ENCODE data around the gene ZNF554.
A peak's percentile ranks its signal among the peaks of the same experiment; 100 is the strongest.

The ZNF554 gene

DNA sequence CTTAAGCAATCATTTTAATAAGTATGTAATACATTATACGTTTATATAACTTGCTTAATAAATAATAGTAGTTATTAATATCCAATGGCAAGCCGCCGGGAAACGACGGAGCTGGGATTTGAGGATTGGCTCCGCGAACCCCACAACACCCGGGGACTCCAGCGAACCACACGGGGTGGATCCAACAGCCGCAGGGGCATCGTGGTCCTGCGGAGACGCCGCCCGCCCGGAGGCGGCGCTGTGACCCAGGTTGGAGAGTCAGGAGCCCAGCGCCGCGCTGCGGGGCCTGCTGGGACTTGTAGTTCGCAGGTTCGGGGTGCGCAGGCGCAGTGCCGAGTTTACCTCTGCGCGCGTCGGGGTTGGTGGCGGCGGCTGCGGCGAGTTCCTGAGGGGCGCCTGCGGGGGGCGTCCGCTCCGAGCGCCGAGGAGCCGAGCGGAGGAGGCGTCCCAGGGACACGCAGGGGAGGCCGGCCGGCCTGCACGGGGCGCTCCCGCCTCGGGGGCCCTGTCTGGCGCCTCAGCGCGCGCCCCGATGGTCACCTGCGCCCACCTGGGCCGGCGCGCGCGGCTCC, at the start of gene ZNF554:
Gene ZNF554 (plus strand): TSS at position 329 of the 572 bp plus-strand sequence. CDS start 204 bp downstream, at position 533.
- Histone ChIP-seq H3K27ac (peak within 1 kb of the TSS; percentile 60), H3K4me3 (ENCODE audit: low read depth, low read length) (peak within 1 kb of the TSS; percentile 74)
- TF ChIP-seq CTCF (IDR thresholded peaks at IDR 0.05; ENCODE audit: low read depth, low read length), result peak; percentile 97

DNA sequence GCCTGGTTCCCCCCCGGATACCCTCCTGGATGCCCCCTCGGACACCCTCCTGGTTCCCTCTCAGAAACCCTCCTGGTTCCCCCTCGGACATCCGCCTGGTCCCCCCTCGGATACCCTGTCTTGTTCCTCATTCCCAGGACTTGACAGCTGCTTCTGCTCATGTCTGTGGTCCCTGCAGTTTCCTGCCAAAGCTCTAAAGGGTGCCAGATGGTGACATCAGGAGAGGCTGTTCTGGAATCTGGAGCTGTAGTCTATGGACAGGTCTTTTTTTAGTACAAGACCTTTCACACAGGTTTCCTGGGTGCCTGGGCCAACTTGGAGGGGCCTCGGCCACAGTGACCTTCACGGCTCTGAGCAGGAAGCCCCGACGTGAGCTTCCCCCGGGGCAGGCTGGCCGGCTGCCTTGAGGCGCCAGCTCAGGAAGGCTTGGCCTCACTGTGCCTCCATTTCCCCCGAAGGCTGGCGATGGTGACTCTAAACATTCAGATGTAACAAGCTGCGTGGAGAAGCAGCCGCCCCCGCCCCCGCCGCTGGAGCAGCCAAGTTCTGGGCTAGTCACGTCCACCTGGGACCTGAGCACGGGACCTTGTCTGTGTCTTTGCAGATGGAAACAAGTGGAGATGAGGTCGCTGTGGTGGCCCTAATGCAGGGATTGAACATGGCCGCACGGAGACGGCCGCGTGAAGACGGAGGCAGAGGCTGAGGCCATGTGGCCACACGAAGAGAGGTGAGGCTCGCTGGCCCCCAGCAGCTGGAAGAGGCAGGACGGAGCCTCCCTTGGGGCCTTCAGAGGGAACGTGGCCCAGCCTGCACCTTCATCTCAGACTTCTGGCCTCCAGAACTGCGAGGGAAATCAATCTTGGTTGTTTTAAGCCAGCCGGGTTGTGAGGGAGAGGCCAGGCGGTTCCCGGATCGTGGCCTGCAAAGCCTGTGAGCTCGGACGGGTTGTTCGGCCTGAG, 49.3 kb upstream of the ZNF554 start:
- Histone ChIP-seq H3K36me3 (peaks cover 63% of the 10 kb centered on the region), H3K27ac (no peak overlapping the region), H3K9me3 (ENCODE audit: severe bottlenecking) (no peaks in the 10 kb centered on the region), H3K27me3 (ENCODE audit: insufficient read depth, low read depth, severe bottlenecking) (no peaks in the 10 kb centered on the region), H3K4me3 (ENCODE audit: low read depth, low read length) (no peak overlapping the region)
- no peak for DNase-seq
- TF ChIP-seq CTCF (IDR thresholded peaks at IDR 0.05; ENCODE audit: low read depth, low read length), result no peak

More for the DNA sequence above, at the start of gene ZNF554:
- no peaks in the 10 kb centered on the region for H3K9me3 ChIP-seq (ENCODE audit: severe bottlenecking)
- H3K27me3 ChIP-seq (ENCODE audit: insufficient read depth, low read depth, severe bottlenecking), result no peaks in the 10 kb centered on the region
- peak; percentile 98 for DNase-seq
- H3K36me3 ChIP-seq, result peaks cover 3% of the 10 kb centered on the region

DNA sequence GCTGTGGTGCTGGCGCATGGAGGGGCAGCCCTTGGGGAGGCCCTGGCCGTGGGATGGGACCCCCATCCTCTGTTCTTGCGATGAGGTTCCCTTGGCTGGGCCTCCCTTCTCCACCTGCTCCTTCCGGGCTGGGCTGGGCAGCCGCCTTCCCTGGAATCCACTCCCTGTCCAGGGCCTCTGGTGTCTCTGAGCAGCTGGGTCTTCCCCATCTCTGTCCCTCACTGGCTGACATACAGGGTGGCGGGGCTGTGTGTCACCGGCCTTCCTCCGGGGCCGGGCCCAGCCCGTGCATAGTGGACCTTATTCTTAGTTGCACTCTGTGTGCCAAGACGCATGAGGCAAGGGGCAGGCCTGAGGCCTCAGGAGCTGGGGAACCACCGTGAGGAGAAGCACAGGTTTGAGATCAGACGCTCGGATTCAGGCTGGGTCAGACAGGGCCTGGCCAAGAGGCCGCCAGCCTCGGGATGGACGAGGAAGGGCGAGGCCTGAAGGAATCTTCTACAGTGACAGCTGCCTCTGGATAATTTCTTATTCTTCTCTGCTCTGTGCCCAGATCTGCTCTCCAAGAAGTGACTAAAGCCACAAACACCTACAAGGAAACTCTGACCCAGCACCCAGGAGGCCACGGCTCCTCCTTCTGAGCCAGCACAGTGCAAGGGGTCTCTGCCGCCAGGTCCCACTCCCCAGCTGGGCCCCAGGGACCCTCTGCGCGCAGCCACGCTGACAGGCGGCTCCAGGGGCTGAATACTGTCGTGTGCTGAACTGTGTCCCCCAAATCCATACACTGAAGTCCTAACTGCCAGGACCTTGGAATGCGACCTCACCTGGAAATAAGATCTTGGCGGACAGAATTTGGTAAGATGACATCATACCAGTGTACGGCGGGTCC, 47.6 kb upstream of the ZNF554 start:
- no peaks in the 10 kb centered on the region for H3K27me3 ChIP-seq (ENCODE audit: insufficient read depth, low read depth, severe bottlenecking)
- no peaks in the 10 kb centered on the region for H3K9me3 ChIP-seq (ENCODE audit: severe bottlenecking)
- no peak for DNase-seq
- no peak overlapping the region for H3K27ac ChIP-seq
- peaks cover 57% of the 10 kb centered on the region for H3K36me3 ChIP-seq
- no peak for TF ChIP-seq CTCF (IDR thresholded peaks at IDR 0.05; ENCODE audit: low read depth, low read length)
- H3K4me3 ChIP-seq (ENCODE audit: low read depth, low read length), result no peak overlapping the region

GRCh38 chr19:2774083-2774679, 45.5 kb upstream of the ZNF554 start:
- Histone ChIP-seq H3K27me3 (ENCODE audit: insufficient read depth, low read depth, severe bottlenecking) (no peaks in the 10 kb centered on the region), H3K4me3 (ENCODE audit: low read depth, low read length) (no peak overlapping the region), H3K36me3 (peaks cover 50% of the 10 kb centered on the region), H3K27ac (no peak overlapping the region), H3K9me3 (ENCODE audit: severe bottlenecking) (no peaks in the 10 kb centered on the region)
- no peak for DNase-seq
- TF ChIP-seq CTCF (IDR thresholded peaks at IDR 0.05; ENCODE audit: low read depth, low read length), result no peak

DNA sequence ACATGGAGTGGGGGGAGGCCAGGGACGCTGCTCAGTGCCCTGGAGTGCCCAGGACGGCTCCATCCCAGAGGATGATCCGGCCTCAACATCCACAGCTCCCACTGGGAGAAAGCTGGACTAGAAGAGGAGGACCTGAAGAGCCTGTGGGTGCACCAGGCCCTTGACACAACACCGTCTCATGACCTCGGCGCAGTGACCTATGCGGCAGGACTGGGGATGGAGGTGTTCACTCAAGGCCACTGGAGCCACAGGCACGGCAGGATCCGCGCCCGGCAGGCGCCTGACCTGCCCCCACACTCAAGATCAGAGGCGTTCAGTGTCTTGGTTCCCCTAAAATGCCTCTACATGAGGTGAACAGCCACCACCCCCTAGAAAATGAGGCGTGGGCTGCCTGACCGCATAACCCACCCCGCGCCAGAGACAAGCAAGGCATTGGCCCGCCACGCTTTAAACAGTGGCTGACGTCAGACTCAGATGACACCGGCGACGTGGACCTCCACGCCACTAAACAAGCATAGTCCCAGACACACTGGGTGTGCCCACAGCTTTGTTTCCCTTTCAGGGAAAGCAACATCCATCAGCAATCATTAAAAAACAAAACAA, 44.6 kb upstream of the ZNF554 start:
- DNase-seq, result no peak
- Histone ChIP-seq H3K36me3 (peaks cover 58% of the 10 kb centered on the region), H3K4me3 (ENCODE audit: low read depth, low read length) (no peak overlapping the region), H3K27ac (no peak overlapping the region), H3K9me3 (ENCODE audit: severe bottlenecking) (no peaks in the 10 kb centered on the region), H3K27me3 (ENCODE audit: insufficient read depth, low read depth, severe bottlenecking) (no peaks in the 10 kb centered on the region)
- no peak for TF ChIP-seq CTCF (IDR thresholded peaks at IDR 0.05; ENCODE audit: low read depth, low read length)
